ENCODE results near the gene CEBPA.

DNA sequence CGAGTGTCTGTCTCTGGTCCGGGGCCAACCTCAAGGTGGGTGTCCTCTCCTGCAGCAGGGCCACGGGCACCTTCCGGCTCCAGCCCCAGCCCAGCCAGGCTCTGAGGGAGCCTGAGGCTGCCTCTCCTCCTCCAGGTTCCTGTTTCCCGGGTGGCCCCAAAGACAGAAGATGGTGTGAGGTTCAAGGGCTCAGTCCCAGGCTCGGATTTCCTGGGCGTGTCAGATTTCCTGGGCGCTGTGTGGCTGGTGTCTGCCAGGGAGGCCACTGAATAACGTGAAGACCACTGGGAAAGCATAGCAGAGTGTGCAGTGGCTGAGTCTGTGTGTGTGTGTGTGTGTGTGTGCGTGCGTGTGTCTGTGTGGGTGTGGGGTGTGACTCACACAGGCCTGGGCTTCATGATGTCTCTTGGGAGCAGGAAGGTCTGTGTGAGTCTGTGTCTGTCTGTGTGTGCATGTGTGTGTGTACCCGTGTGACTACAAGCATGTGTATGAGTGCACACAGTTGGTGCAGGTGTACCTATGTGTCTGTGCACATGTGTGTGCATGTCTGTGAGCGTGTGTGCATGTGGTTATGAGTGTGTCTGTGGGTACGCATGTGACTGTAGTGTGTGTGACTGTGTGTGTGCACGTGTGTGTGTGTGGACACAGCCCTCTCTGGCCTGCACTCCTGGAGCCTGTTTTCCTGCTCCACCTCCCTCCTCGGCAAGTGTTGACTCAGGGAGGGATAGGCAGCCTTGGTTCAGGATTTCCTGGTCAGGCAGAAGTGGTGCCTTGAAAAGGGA is 28.3 kb downstream of the CEBPA start:
- TF ChIP-seq MAX (IDR thresholded peaks at IDR 0.05) = no peak
- no peak for TF ChIP-seq TAF1 (IDR thresholded peaks at IDR 0.05; ENCODE audit: low read depth)
- no peak for TF ChIP-seq CREB1 (IDR thresholded peaks at IDR 0.05; ENCODE audit: low read depth)
- TF ChIP-seq, protein P1, sequence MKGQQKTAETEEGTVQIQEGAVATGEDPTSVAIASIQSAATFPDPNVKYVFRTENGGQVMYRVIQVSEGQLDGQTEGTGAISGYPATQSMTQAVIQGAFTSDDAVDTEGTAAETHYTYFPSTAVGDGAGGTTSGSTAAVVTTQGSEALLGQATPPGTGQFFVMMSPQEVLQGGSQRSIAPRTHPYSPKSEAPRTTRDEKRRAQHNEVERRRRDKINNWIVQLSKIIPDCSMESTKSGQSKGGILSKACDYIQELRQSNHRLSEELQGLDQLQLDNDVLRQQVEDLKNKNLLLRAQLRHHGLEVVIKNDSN (IDR thresholded peaks at IDR 0.05) = no peak
- no peak for TF ChIP-seq EGR1 (IDR thresholded peaks at IDR 0.05)
- no peak for TF ChIP-seq RAD21 (IDR thresholded peaks at IDR 0.05; ENCODE audit: low read depth)
- TF ChIP-seq, protein P2, sequence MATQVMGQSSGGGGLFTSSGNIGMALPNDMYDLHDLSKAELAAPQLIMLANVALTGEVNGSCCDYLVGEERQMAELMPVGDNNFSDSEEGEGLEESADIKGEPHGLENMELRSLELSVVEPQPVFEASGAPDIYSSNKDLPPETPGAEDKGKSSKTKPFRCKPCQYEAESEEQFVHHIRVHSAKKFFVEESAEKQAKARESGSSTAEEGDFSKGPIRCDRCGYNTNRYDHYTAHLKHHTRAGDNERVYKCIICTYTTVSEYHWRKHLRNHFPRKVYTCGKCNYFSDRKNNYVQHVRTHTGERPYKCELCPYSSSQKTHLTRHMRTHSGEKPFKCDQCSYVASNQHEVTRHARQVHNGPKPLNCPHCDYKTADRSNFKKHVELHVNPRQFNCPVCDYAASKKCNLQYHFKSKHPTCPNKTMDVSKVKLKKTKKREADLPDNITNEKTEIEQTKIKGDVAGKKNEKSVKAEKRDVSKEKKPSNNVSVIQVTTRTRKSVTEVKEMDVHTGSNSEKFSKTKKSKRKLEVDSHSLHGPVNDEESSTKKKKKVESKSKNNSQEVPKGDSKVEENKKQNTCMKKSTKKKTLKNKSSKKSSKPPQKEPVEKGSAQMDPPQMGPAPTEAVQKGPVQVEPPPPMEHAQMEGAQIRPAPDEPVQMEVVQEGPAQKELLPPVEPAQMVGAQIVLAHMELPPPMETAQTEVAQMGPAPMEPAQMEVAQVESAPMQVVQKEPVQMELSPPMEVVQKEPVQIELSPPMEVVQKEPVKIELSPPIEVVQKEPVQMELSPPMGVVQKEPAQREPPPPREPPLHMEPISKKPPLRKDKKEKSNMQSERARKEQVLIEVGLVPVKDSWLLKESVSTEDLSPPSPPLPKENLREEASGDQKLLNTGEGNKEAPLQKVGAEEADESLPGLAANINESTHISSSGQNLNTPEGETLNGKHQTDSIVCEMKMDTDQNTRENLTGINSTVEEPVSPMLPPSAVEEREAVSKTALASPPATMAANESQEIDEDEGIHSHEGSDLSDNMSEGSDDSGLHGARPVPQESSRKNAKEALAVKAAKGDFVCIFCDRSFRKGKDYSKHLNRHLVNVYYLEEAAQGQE (IDR thresholded peaks at IDR 0.05; ENCODE audit: low read depth) = no peak
- no peak for TF ChIP-seq EP300 (IDR thresholded peaks at IDR 0.05; ENCODE audit: borderline replicate concordance)

Measured in Ishikawa (cell line).